Measurements from ENCODE around the gene MGAT4B. TPM values are rescaled to one million over a fixed set of nuclear protein-coding genes. Genes with fewer than 3 reads are reported as not detected.

The MGAT4B gene
- total and polyA plus RNA-seq, 2 of the 4 experiments (the other 2 are of a cell fraction): 73.7 to 155 TPM

GRCh38 chr5:179766726-179767455, 39.8 kb downstream of the MGAT4B start (continued):
- TF ChIP-seq CTCF (conservative IDR thresholded peaks at IDR 0.05; ENCODE audit: low read depth, low read length) (no peak), MAFK (IDR thresholded peaks at IDR 0.05; ENCODE audit: low read depth, low read length) (no peak)

Data from IMR-90 (cell line).